GM19351 (cell line): ENCODE data around the gene CDHR2.
"Not testable (repeated sequence)": the region's sequence is repeated elsewhere in the genome, so short reads cannot be mapped to it uniquely, and the experiment has no call there.

ENCODE experiments used
- ATAC-seq: cut with Tn5 transposase; IDR thresholded peaks from one replicate; pipeline ENCODE4 v1.9.1; 2021; ENCODE audit warnings: mild to moderate bottlenecking, moderate library complexity; ENCODE audit not compliant: unreplicated experiment

Gene CDHR2

DNA sequence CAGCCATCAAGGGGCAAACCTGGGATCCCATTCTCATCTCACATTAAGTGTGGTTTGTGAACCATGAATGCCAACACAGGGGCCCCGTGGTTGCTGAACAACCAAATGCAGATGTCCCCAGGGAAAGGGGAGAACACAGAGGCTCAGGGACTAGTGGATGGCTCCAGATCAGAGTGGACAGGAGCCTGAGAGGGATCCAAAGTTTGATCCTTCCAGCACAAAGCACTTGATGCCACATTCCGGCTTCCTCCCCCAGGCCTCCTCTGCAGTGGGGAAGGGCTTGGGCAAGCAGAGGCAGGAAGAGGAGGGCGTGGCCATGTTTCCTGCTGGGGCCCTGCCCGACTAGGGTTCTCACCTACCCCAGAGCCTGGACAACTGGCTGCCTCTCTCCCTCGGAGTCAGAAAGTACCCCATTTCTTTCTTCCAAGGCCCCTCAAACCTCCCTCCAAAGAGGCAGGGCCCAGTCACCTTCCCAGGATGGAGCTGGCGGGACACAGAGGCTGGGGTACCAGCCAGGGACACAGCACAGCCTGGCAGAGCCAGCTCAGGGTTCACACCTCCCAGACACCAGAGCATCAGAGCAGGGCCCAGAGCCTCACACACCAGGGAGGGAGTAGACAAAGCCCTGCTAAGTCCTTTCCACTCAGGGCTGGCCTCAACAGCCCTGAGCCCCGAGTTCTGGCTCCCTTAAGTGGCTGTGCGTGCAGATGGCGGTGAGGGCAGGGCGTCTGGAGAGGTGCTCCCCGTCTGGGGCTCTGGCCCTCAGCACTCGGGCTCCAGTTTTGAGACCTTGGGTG, 7.6 kb upstream of the CDHR2 start:
- no peak for ATAC-seq

DNA sequence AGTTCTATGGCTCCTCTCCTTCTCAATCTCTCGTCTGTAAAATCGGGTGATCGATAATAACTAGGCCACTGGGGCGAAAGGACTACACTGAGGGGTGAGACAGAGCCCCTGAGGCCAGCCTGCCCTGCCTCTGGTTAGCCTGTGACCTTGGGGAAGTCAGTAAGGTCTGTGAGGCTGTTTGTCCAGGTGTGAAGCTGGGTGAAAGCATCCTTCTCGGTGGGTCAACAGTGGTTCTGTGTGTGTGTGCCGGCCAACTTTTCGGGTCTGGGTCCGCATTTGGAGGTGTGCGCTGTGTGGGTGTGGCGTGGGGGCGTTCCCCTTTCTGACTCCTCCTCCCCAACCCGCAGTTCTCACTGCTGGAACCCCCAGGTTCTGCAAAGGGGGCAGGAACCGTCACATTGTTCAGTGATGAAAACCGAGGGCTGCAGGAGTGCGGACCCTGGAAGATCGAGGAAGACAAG, 7.0 kb upstream of the CDHR2 start:
- no peak for ATAC-seq

DNA sequence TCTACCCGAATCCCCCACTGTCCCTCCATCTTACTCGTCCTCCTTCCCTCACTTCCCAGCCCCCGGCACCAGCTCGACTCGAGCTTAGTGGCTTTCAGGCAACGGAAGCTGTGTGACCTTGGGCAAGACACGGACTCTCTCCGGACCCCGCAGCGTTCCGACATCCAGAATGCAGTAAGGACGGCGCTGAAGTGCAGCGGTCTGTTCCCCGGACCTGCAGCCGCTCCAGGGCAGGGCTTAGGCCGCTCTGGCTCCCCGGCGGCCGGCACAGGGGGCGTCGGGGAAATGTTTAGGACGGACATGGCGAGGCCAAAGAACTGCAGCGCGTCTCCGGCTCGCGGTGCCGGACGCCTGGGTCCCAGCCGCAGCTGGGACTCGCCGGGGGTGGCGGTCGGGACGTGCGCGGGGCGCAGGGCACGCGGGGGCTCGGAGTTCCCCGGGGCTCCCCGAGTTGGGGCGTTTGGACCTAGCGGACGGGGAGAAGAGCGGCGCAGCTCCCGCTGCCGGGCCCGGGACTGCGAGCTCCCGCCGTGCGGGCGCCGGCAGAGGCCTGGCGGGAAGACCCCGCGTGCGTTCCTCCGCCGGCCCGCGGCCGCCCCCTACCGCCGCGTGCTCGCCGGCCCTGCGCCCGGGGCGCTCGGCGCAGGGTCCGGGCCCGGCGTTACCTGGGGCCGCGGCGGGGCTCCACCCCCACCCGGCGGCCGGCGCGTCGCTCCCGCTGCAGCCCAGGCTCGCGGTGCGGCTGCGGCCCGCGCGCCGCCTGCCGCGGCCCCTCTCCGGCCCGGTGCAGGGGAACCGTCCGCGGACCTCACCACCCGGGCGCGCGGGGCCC, 6.3 kb upstream of the CDHR2 start:
- peak; percentile 45 for ATAC-seq

DNA sequence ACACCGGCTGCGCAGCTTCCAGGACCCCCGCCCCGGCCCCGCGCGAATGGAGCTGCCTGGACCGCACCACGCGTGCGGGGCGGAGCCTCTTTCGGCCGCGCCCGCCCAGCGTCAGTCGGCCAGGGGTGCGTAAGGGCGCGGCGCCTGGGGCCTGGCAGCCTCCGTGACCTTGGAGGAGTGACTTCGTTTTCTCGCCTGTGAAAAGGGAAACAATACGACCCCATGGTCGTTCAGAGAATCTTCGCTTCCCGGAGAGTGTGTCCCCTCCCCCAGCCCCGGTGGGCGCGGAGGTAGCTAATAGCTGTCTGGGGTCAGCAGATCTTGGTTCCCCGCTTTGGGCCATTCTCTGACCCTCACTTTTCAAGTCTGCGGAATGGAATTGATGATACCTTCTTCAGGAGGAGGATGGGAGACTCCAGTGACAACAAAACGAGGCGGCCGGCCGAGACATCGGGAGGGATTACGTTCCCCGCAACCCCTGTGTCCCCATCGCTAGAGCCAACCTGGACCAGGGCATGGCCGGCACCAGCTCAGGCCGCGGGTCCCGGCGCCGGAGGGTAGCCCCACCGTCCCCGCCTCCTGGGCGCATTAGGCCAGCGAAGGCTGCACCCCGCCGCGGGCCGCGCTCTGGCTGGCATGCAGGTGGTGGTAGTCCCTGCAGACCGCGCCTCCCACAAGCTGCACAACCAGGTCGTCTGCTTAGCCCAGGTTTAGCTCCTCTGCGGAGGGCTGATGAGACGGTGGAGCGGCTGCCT, 5.5 kb upstream of the CDHR2 start:
- peak; percentile 71 for ATAC-seq

DNA sequence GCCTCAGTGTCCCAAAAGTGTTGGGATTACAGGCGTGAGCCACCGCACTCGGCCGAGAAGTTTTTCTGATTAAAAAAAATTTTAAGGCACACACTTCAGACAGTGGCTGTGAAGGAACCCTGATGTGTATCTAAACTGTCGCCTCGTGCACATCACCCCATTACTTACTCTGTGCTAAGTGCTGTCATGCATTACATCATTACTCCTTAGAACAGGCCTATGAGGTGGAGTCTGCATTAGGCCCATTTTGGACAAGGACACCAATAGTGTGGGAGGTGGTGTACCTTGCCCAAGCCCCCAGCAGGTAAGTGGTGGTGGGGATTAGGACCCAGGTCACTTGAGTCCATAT, 3.8 kb upstream of the CDHR2 start:
- ATAC-seq: no peak

DNA sequence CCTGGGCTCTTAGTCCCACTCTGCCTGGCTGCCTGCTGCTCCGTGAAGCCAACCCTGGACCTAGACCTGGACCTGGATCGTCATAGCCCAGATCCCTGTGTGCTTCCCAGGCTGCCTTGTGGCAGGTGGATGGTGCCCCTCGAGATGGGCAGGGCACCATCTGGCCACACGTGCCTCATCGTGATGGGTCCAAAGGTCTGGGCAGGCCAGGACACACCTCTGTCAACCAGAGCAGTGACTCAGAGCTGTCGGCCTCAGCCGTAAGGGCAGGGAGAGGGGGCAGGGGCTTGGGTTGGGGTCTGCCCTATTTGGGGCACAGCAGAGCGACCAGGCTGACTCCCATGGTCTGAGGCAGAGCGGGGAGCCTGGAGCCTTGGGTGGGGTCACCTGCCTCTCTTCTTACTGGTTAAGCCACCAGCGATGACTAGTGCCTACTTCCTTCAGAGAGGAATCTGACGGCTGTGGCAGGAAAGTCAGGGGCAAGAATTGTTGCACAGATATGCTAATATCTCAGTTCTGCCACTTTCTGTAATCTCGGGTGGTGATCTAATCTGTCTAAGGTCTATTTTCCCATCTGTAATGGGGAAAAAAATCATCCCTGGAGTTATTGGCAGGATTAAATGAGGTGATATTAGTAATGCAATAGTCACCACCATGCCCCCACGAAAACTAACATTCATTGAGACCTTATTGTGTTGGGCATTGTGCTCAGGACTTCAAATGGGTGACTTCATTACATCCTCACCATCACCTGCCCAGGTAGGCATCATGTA, 3.2 kb upstream of the CDHR2 start:
- ATAC-seq: no peak

DNA sequence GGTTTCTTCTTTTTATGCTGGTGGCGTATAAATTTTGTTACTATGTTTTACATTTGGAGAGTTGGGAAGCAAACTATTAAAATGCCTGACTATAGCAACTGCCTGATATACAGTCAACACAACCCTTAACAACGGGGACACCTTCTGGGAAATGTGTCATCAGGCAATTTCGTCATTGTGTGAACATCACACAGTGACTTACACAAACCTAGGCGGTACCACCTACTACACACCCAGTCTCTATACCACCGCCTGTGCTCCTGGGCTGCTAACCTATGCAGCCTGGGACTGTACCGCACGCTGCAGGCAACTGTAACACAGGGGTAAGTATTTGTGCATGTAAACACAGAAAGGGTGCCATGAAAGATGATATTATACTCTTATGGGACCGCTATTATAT, 1.3 kb upstream of the CDHR2 start:
- no peak for ATAC-seq

DNA sequence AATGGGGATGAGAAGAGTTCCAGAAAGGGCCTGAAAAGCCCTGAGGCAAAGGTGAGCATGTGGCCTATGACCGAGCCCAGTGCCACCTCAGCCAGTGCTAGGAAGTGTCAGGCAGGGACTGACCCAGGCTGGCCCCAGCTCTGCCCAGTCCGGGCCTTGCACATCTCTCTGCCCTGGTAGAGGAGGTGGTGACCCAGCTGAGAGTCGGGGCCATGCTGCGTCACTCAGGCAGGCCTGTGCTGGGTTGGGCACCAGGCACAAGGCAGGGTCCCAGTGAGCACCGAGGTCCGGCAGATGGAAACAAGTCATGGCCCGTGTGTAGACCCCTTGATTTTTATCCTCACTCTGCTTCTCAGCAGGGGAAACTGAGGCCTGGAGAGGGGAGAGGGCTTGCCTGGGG, 729 bp downstream of the CDHR2 start:
- ATAC-seq: no peak

DNA sequence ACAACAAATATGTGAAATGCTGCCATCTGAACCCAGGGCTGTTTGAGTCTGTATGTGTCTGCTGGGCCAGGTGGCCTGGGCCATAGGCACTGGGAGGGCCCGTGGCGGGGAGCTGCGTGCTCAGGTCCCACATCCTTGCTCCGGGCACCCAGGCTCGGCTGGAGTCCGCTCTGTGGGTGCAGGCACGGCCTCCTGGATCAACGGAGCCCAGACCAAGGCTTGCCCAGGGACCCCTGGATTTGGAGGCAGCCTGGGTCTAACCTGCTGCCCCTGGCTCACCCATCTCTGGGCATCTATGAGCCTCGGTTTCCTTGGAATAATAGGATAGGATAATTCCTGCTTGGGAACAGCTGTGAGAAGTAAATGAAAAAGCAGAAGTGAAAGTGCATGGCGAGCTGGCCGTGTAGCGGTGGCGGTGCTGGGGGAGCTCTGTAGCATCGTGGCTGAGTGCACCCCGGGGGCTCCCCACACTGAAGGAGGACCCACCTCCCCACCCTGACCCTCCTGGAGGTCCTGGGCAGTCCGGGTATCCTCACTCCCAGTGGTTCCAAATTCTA, 1.2 kb downstream of the CDHR2 start:
- ATAC-seq: no peak

DNA sequence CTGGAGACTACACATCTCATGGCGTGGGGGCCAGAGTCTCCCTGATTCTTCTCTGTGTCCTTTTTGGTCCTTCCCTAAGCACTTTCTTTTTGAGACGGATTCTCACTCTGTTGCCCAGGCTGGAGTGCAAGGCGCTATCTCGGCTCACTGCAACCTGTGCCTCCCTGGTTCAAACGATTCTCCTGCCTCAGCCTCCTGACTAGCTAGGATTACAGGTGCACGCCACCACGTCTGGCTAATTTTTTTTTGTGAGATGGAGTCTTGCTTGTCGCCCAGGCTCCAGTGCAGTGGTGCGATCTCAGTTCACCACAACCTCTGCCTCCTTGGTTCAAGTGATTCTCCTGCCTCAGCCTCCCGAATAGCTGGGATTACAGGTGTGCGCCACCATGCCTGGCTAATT, 1.8 kb downstream of the CDHR2 start:
- ATAC-seq: not testable (repeated sequence)

DNA sequence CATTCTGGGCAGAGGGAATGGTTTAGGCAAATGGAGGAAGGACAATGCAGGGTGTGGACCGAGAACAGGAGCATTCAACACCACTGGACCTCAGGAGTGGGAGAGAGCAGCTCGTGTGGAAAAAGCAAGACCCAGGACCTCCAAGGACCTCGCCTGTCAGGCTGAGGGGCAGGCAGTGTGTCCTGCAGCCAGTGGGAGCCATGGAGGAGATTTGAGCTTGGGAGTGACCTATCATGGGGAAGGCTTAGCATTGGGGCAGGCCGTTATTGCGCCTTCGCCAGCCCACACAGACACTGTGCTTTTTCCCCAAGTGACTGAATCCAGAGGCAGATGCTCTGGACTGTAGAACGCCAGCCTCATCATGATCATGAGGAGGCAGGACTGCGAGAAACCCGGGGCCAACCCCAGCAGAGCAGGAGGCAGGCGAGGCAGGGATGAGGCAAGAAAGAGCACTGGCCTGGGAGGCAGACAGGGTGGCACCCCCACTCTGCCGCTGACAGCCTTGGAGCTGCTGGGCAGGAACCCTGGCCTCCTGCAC, 3.3 kb downstream of the CDHR2 start:
- ATAC-seq: no peak

DNA sequence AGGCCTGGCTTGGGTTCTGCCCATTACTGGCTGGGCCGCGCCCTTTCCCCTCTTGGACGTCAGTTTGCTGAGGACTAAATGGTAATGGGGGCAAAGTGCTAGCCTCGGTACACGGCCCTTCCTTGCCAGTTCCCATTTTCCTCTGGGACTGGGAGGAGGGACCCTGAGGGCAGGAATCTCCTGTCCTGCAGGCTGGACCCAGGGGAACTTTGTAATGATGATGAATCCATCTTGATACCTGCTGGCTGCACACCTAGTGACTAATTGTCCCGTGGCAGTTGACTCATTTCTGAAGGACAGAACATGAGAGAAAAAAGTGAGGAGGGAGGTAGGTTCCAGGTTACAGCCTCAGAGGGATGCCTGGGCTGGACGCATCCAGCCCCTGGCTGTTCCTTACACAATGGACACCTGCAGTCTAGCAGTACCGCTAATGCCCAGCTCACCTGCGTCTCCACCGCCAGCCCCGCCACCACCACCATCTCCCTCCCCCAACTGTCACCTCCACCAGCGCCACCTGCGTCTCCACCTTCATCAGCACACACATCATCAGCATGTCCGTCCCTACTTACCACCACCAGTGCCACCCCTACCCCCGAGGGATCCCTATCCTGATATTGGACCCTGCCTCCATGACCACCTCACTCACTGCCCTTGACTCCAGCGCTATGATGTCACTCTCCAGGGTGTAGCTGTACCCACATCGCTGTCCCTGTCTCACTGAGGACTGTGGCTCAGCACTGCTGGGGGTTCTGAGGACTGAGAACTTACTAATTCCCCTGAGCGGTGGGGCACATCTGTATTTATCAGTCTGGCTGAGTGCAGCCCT, 4.3 kb downstream of the CDHR2 start:
- ATAC-seq: no peak

DNA sequence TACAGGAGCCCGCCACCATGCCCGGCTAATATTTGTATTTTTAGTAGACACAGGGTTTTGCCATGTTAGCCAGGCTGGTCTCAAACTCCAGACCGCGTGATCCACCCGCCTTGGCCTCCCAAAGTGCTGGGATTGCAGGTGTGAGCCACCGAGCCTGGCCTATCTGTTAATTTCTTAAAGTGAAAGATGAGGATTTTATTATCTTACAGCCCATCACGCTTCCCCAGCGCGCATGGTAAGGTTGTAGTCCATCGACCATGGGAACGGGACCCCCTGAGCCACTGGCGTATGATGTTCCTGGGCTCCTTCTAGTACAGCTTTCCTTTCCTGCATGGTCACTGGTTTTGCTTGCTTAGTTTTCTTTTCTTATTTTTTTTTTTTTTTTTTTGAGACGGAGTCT, 8.7 kb downstream of the CDHR2 start:
- no peak for ATAC-seq

DNA sequence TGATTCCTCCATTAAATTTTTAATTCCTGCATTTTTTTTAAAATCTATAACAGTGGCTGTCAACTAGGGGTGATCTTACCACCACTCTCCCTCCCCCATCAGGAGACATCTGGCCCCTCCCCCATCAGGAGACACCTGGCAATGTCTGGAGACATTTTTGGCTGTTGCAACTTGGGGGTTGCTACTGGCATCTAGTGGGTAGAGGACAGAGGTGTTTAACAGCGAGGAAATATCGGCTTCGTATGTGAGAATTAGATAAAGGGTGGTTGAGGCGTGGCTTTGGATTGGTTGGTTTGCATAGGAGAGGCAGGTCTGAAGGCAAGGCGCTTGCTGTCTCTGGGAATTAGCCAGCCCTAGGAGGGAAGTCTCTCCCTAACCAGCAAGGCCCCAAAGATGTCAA, 10.5 kb downstream of the CDHR2 start:
- no peak for ATAC-seq

DNA sequence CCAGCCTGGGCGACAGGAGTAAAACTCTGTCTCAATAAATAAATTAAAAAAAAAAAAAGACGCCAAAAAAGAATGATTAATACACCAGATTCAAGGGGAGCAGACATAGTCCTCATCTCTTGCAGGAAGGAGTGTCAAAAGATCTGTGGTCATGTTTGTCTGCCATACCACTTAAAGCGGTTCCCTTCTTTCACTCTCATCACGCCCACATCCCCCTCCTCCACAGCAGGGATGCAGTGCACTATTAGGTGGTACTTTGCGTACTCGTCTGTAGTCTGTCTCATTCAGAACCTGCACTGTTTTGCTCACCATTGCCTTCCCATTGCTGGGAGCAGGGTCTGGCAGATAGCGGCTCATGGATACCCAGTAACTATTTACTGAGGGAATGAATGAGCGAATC, 11.2 kb downstream of the CDHR2 start:
- ATAC-seq: no peak

DNA sequence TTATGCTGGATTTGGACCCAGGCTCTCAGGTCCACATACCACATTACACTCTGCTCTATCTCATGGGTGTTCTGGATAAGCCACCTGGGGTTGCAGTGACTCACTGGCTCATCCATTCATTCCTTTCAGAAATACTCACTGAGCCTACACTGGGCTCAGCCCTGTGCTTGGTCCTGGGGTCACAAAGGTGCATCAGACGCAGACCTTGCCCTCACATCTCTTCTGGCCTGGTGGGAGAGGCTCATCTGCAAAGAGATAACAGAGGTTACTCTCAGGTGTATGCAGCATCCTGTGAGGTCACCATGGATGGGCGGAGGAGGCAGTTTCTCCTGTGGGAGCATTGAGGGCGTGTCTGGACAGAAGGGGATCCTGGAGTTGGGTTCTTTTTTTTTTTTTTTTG, 12.1 kb downstream of the CDHR2 start:
- no peak for ATAC-seq

DNA sequence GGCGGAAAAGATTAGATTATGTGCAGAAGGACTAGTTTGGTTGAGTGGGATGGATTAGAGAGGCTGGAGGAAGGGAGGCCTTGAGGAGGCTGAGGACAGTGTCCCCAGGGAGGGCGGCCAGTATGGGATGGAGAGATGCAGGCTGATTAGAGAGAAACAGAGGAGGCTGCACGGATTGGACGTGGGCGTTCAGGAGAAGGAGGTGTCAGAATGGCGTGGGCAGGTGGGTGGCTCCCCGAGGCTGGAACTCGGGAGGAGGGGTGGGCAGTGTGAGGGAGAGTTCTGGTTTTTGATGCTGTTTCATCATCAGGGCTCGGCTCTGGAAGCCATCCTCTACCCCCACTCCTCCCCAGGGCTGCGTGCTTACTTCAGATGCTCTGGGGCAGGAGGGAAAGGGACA, 13.0 kb downstream of the CDHR2 start:
- ATAC-seq: no peak

DNA sequence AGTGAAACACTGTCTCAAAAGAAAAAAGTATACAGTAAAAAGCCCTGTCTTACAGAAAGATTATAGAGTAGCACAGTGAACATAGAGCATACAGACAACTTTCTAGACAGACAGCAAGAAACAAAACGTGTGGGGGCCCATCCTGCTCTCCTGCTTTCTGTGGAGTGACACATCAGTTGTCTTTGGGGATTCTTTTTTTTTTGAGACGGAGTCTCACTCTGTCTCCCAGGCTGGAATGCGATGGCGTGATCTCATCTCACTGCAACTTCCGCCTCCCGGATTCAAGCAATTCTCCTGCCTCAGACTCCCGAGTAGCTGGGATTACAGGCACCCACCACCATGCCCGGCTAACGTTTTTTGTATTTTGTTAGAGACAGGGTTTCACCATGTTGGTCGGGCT, 14.9 kb downstream of the CDHR2 start:
- ATAC-seq: no peak

DNA sequence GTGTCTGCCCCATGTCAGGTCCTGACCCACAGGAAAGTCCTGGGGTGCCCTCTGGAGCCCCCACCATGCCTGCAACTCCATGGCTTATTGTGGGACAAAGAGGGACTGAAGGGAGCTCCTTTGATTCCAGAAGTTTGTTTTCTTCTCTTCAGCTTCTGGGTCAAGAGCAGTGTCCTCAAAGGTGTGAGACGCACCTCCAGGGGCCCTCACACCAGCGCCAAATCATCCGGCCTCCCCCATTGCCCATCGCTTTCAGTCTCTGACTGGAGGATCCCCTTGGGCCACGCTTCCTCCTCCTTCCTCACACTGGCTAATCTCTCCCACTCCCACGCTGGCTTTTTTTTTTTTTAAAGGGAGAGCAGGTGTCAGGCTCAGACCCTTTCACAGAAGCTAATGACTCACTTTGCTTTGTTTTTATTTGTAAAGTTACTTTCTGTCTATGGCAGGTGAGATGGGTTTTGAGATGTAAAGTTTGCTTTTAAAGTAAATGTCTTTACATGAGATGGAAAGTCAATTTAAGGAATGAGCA, 16.7 kb downstream of the CDHR2 start:
- ATAC-seq: no peak
